ENCODE data around the gene FADD. TPM values are rescaled to one million over a fixed set of nuclear protein-coding genes. Genes with fewer than 3 reads are reported as not detected.
A peak's percentile ranks its signal among the peaks of the same experiment; 100 is the strongest.

Gene FADD
- total RNA-seq, 1 experiment from 2014 or later = 91.0 TPM

DNA sequence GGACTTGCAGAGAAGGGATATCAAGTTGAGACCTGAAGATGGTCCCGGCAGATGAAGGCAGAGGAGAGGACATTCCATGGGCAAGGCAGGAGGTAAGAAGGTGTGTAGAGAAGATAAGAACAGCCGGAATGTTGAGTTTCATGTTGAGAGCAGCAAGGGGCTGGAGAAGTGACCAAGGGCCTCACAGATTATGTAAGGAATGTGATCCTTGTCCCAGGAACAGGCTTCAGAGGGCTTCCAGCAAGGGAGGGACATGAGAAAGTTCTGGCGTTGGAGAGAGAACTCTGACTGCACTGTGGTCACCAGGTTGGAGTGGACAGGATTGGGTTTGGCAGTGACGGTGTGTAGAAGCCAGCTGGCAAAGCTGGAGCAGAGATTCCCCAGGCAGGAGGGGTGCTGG lies 39.8 kb downstream of the FADD start:
- Histone ChIP-seq H3K9me3 (peaks cover 2% of the 10 kb centered on the region; the same call in 1 of the 2 replicates), H3K27me3 (no peaks in the 10 kb centered on the region), H3K4me3 (no peak overlapping the region), H3K36me3 (no peaks in the 10 kb centered on the region)
- DNase-seq = no peak

- H3K27me3 ChIP-seq = no peaks in the 10 kb centered on the region
- H3K9me3 ChIP-seq = peaks cover 2% of the 10 kb centered on the region; the same call in 1 of the 2 replicates
- H3K4me3 ChIP-seq = no peak overlapping the region
- no peaks in the 10 kb centered on the region for H3K36me3 ChIP-seq
- peak; percentile 84 for DNase-seq
These were observed 41.0 kb downstream of the FADD start for GRCh38 chr11:70243912-70244652.

DNA sequence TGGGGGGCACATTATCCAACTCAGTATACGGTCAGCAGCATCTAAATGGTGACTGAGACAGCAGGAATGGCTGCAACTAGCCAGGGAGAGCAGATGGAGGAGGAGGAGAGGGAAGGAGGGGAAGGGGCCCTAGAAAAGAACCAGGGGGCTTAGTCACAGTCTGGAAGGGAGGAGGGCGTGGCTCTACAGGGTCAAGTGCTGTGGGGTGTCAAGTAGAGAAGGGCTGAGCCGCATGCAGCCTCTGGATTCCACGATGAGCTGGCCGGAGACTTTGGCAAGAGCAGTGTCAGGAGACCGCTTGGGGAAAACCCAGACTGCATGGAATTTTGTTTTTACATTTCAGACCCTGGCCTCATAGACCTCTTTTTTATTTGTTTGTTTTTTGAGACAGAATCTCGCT lies 41.6 kb downstream of the FADD start:
- no peaks in the 10 kb centered on the region for H3K27me3 ChIP-seq
- no peaks in the 10 kb centered on the region for H3K36me3 ChIP-seq
- H3K9me3 ChIP-seq = peaks cover 2% of the 10 kb centered on the region; the same call in 1 of the 2 replicates
- DNase-seq = peak; percentile 91
- H3K4me3 ChIP-seq = no peak overlapping the region

DNA sequence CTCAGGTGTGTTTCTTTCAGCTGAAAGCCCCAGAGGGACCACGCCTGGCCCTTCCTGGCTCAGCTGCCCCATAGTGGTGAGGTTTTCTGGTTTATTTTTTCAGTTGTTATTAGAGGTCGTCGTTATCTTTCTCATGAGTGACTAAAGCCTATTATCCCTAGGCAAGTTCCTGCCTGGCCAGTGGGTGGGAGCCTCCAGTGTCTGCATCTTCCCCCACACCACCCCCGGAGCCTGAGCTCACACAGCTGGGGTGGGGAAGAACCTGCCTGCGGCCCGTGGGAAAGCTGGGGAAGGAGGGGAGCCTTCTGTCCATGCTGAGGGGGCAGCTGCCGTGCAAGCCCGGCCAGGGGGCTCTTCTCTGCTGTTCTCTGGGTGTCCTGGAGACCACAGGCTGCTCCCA lies 43.1 kb downstream of the FADD start:
- DNase-seq = no peak
- Histone ChIP-seq H3K27me3 (no peaks in the 10 kb centered on the region), H3K4me3 (no peak overlapping the region), H3K9me3 (peaks cover 2% of the 10 kb centered on the region; the same call in 1 of the 2 replicates), H3K36me3 (no peaks in the 10 kb centered on the region)

DNA sequence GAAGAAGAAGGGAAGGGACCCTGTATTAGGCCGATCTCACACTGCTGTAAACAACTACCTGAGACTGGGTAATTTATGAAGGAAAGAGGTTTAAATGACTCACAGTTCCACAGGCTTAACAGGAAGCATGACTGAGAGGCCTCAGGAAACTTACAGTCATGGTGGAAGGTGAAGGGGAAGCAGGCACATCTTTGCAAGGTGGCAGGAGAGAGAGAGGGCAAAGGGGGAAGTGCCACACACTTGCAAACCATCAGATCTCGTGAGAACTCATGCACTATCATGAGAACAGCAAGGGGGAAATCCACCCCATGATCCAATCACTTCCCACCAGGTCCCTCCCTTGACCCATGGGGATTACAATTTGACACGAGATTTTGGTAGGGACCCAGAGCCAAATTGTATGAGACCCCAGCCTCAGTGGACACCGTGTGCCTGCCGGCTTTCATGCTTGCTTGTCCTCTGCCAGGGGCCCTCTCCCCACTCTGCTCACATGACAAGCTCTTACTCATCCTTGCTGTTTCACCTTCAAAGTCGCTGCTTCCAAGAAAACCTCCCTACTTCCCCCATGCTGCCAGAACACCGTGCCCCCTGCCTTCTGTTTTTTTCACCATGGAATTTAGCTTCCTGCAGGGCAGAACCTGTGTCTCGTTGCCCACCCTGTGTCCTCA lies 44.1 kb downstream of the FADD start:
- no peaks in the 10 kb centered on the region for H3K27me3 ChIP-seq
- no peaks in the 10 kb centered on the region for H3K36me3 ChIP-seq
- no peak overlapping the region for H3K4me3 ChIP-seq
- DNase-seq = peak; percentile 50
- peaks cover 2% of the 10 kb centered on the region; the same call in 1 of the 2 replicates for H3K9me3 ChIP-seq

DNA sequence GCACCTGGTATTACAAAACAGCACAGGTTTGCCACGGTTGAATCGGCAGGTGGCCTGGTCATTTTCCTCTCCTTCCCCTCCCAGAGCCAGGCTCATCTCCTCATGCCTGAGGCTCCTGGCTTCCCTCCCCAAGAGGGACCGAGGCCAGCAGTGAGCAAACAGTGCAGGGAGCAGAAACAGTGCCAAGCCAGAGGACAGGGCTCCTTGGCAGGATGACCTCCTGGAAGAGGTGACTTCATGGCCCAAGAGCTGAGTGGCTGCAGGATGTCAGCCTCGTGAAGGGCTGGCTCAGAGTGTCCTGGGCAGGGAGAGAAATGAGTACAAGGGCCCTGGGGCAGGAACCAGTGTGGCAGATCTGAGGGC lies 44.6 kb downstream of the FADD start:
- H3K4me3 ChIP-seq = no peak overlapping the region
- no peaks in the 10 kb centered on the region for H3K36me3 ChIP-seq
- no peaks in the 10 kb centered on the region for H3K27me3 ChIP-seq
- peak; percentile 83 for DNase-seq
- H3K9me3 ChIP-seq = peaks cover 2% of the 10 kb centered on the region; the same call in 1 of the 2 replicates

GRCh38 chr11:70250876-70251658 lies 48.0 kb downstream of the FADD start:
- Histone ChIP-seq H3K9me3 (no peaks in the 10 kb centered on the region), H3K36me3 (no peaks in the 10 kb centered on the region), H3K27me3 (no peaks in the 10 kb centered on the region), H3K4me3 (no peak overlapping the region)
- no peak for DNase-seq

- DNase-seq = peak; percentile 42
- H3K9me3 ChIP-seq = no peaks in the 10 kb centered on the region
- H3K27me3 ChIP-seq = no peaks in the 10 kb centered on the region
These were observed 48.7 kb downstream of the FADD start for GRCh38 chr11:70251659-70252321.

DNA sequence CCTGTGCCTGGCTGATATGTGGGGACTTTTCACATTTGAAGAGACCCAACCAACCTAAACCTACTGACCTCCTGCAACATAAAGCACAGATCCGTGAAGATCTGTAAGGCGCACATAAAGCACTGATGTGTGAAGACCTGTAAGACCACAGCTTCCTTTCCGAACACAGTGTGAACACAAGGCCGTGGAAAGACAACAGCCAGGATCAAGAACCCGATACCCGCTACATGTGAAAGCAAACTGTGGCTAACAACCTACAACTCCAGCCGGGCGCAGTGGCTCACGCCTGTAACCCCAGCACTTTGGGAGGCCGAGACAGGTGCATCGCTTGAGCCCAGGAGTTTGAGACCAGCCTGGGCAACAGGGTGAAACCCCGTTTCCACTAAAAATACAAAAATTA lies 49.7 kb downstream of the FADD start:
- no peaks in the 10 kb centered on the region for H3K9me3 ChIP-seq
- H3K4me3 ChIP-seq = no peak overlapping the region
- DNase-seq = no peak

More at GRCh38 chr11:70251659-70252321, 48.7 kb downstream of the FADD start:
- Histone ChIP-seq H3K4me3 (no peak overlapping the region), H3K36me3 (no peaks in the 10 kb centered on the region)

GRCh38 chr11:70255477-70256116 lies 52.5 kb downstream of the FADD start:
- no peak overlapping the region for H3K4me3 ChIP-seq
- no peaks in the 10 kb centered on the region for H3K27me3 ChIP-seq
- H3K36me3 ChIP-seq = no peaks in the 10 kb centered on the region
- H3K9me3 ChIP-seq = no peaks in the 10 kb centered on the region
- no peak for DNase-seq

More for the DNA sequence above, 49.7 kb downstream of the FADD start:
- Histone ChIP-seq H3K36me3 (no peaks in the 10 kb centered on the region), H3K27me3 (no peaks in the 10 kb centered on the region)

Other genes with a start within 250 kb of the FADD start
- gene ANO1, start 125.0 kb upstream of the FADD start, total RNA-seq (2014; rRNA removed; shearing (Covaris generic); ENCODE audit: low replicate concordance) = 0.12 and 0.99 TPM in 2 replicates
- gene PPFIA1, start 67.4 kb downstream of the FADD start, total RNA-seq (2014; rRNA removed; shearing (Covaris generic); ENCODE audit: low replicate concordance) = 19.8 and 26.7 TPM in 2 replicates
- gene CTTN, start 195.2 kb downstream of the FADD start, total RNA-seq (2014; rRNA removed; shearing (Covaris generic); ENCODE audit: low replicate concordance) = 153 and 159 TPM in 2 replicates